Tibial nerve (tissue), 4 donors: ENCODE data around the gene DRICH1.

Experiments
- CTCF ChIP-seq, 5 experiments: fragments of 200-600 bp in 3 of 5; fragments of 450-650 bp in 2 of 5; sonication (generic) in 3 of 5; IDR thresholded peaks; one replicate each; pipeline ENCODE4 v1.5.1; 2016 to 2019; ENCODE audit warnings: antibody characterized with exemption in 5 of 5, mild to moderate bottlenecking in 3 of 5, moderate library complexity in 2 of 5
- EP300 ChIP-seq, 2 donors: sonication (generic); formaldehyde crosslinking; IDR thresholded peaks; one replicate each; pipeline ENCODE4 v1.6.1; 2017; ENCODE audit warnings: antibody characterized with exemption in 2 of 2, mild to moderate bottlenecking in 1 of 2
- POLR2A ChIP-seq, 2 donors: fragments of 450-650 bp; IDR thresholded peaks; one replicate each; pipeline ENCODE4 v1.6.1; 2017; ENCODE audit warnings: antibody characterized with exemption in 2 of 2, mild to moderate bottlenecking in 2 of 2, moderate library complexity in 2 of 2

GRCh38 chr22:23603266-23603665 lies 28.9 kb downstream of the DRICH1 start:
- no peak for TF ChIP-seq CTCF (IDR thresholded peaks at IDR 0.05)
- TF ChIP-seq POLR2A (IDR thresholded peaks at IDR 0.05) = no peak
- no peak for TF ChIP-seq EP300 (IDR thresholded peaks at IDR 0.05)
